Muscle of leg (tissue), 9 donors: ENCODE data around the gene SPARC. TPM values are rescaled to one million over a fixed set of nuclear protein-coding genes. Genes with fewer than 3 reads are reported as not detected.

Experiments used
- polyA plus RNA-seq, 8 donors: library from polyadenylated mRNA; unstranded; fragments of 120-200 nt; gene quantifications; one replicate each; pipeline versions ENCODE4 v1.2.1 to v1.2.3, GENCODE V29; 2013; ENCODE audit warnings: inconsistent platforms in 1 of 8, low replicate concordance in 1 of 8; ENCODE audit not compliant: insufficient read length in 8 of 8, insufficient read depth in 1 of 8
- total RNA-seq: library from RNA; stranded (reverse); fragments of 120-200 nt; gene quantifications from one replicate; pipeline ENCODE4 v1.2.4, GENCODE V29; 2013

Gene SPARC
- total and polyA plus RNA-seq, 9 donors, result 3,005 to 8,405 (median 4,650) TPM

Other genes starting within 250 kb of the SPARC start
- gene SLC36A1, start 239.3 kb downstream of the SPARC start, total RNA-seq, result 8.4 TPM
- gene SLC36A1, start 239.3 kb downstream of the SPARC start, polyA plus RNA-seq, result 10 to 100 TPM; 10.4 to 18.3 (median 15.7) TPM
- 0.40 TPM for gene FAT2, start 95.6 kb downstream of the SPARC start, total RNA-seq
- gene FAT2, start 95.6 kb downstream of the SPARC start, polyA plus RNA-seq, result 1 to 10 TPM in 1 of 8 donors, under 1 TPM in 7; 0.26 to 4.9 (median 0.50) TPM
- gene ATOX1, start 71.7 kb upstream of the SPARC start, total RNA-seq, result 51.4 TPM
- gene ATOX1, start 71.7 kb upstream of the SPARC start, polyA plus RNA-seq, result 10 to 100 TPM; 45.2 to 69.1 (median 53.9) TPM
- 101 TPM for gene G3BP1, start 85.0 kb upstream of the SPARC start, total RNA-seq
- 100 to 1,000 TPM in 2 of 8 donors, 10 to 100 TPM in 6; 69.6 to 122 (median 93.9) TPM for gene G3BP1, start 85.0 kb upstream of the SPARC start, polyA plus RNA-seq
- not detected for gene GLRA1, start 237.9 kb upstream of the SPARC start, total RNA-seq
- under 1 TPM in 1 of 8 donors, not detected in 7; 0.13 TPM for gene GLRA1, start 237.9 kb upstream of the SPARC start, polyA plus RNA-seq